ENCODE data around the gene LSAMP. TPM values are rescaled to one million over a fixed set of nuclear protein-coding genes. Genes with fewer than 3 reads are reported as not detected.

Gene LSAMP
- polyA plus RNA-seq, 3 donors: not detected

DNA sequence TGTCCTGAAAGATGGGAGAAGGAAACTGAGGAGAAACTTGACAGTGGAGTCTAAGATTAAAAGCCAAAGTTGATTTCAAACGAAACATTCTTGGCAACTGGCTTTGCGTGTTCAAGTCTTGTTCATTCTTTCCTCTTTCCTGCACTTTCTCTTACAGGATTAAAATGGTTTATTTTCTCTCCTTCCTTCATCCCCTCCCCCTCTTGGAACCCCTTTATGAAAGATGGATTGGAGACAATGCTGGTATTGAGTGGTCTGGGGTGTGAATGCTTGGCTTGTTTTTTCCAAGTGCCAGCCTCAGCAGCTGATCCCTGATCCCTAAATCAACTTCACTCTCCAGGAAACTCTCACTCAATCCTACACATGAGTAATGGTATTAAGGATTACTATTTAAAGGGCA is 703 bp upstream of the LSAMP start:
- Histone ChIP-seq H3K4me1 (ENCODE audit: control insufficient read depth in 1 of 2, insufficient read depth in 2 of 2, low read length in 2 of 2) (no peaks in the 10 kb centered on the region), H3K36me3 (replicated peaks in 1 of 2; ENCODE audit: control insufficient read depth in 1 of 2, insufficient read depth in 2 of 2, low read length in 2 of 2) (no peaks in the 10 kb centered on the region), H3K79me2 (ENCODE audit: insufficient read depth, low read length) (no peaks in the 10 kb centered on the region), H3K4me3 (replicated peaks in 1 of 3; ENCODE audit: low read depth in 2 of 3, low read length in 3 of 3) (no peak overlapping the region), H3K9ac (ENCODE audit: insufficient read depth, low read length, poor library complexity, severe bottlenecking) (no peak overlapping the region), H4K20me1 (ENCODE audit: insufficient read depth, low read length) (no peaks in the 10 kb centered on the region), H2AFZ (ENCODE audit: insufficient read depth, low read depth, low read length, poor library complexity, severe bottlenecking) (no peak overlapping the region), H3K27ac (ENCODE audit: low read depth in 1 of 2, low read length in 2 of 2) (no peak overlapping the region), H3K4me2 (replicated peaks; ENCODE audit: extremely low read depth, low read length, poor library complexity, severe bottlenecking) (no peak overlapping the region), H3K27me3 (ENCODE audit: control insufficient read depth in 2 of 2, insufficient read depth in 2 of 2, low read length in 2 of 2) (no peaks in the 10 kb centered on the region), H3K9me3 (replicated peaks in 1 of 2; ENCODE audit: control insufficient read depth in 1 of 2, insufficient read depth in 1 of 2, low read length in 2 of 2) (no peaks in the 10 kb centered on the region)
- Mint-ChIP-seq H3K4me3 (no peak overlapping the region), H3K27me3 (ENCODE audit: low read depth in 3 of 3) (peaks cover 9 to 15% (median 14%) of the 10 kb centered on the region in 3 donors), H3K4me1 (no peaks in the 10 kb centered on the region), H3K9me3 (peaks cover 0 to 6% (median 2%) of the 10 kb centered on the region in 7 donors), H3K36me3 (no peaks in the 10 kb centered on the region), H3K27ac (no peak overlapping the region)
- no CpG with 5 or more reads among the region's 2 CpGs for whole genome bisulfite sequencing (ENCODE audit: insufficient coverage)
- TF ChIP-seq, protein P1, sequence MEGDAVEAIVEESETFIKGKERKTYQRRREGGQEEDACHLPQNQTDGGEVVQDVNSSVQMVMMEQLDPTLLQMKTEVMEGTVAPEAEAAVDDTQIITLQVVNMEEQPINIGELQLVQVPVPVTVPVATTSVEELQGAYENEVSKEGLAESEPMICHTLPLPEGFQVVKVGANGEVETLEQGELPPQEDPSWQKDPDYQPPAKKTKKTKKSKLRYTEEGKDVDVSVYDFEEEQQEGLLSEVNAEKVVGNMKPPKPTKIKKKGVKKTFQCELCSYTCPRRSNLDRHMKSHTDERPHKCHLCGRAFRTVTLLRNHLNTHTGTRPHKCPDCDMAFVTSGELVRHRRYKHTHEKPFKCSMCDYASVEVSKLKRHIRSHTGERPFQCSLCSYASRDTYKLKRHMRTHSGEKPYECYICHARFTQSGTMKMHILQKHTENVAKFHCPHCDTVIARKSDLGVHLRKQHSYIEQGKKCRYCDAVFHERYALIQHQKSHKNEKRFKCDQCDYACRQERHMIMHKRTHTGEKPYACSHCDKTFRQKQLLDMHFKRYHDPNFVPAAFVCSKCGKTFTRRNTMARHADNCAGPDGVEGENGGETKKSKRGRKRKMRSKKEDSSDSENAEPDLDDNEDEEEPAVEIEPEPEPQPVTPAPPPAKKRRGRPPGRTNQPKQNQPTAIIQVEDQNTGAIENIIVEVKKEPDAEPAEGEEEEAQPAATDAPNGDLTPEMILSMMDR (IDR thresholded peaks at IDR 0.05): no peak
- DNase-seq: no peak
- intact Hi-C loops (cut with micrococcal nuclease): no loop called here

DNA sequence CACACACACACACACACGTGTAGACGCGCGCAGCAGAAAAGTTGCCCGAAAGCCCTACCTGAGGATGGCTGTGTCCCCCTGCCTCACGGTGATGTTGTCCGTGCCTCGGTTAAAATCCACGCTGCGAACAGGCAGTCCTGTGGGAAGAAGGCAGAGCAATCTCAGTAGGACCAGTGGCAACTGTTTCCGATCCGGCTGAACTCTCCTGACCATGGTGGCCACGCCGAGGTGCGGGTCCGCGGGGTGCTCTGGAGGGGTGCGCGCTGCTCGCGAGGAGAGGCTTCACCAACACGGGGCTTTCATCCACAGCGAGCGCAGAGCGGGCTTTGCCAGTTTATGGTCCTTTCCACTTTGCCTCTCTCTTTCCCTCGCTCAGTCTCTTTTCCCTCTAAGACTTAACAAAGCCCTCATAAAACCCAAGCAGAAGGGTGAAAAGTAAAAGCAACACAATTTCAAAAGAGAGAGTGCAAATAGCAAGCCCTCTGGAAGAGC is 422 bp downstream of the LSAMP start:
- 2% methylated on average over 25 of the region's 26 CpGs for whole genome bisulfite sequencing (ENCODE audit: insufficient coverage)
- Histone ChIP-seq H4K20me1 (ENCODE audit: insufficient read depth, low read length) (no peaks in the 10 kb centered on the region), H3K27me3 (ENCODE audit: control insufficient read depth in 2 of 2, insufficient read depth in 2 of 2, low read length in 2 of 2) (no peaks in the 10 kb centered on the region), H3K4me3 (replicated peaks in 1 of 3; ENCODE audit: low read depth in 2 of 3, low read length in 3 of 3) (no peak overlapping the region), H3K79me2 (ENCODE audit: insufficient read depth, low read length) (no peaks in the 10 kb centered on the region), H3K9me3 (replicated peaks in 1 of 2; ENCODE audit: control insufficient read depth in 1 of 2, insufficient read depth in 1 of 2, low read length in 2 of 2) (no peaks in the 10 kb centered on the region), H3K36me3 (replicated peaks in 1 of 2; ENCODE audit: control insufficient read depth in 1 of 2, insufficient read depth in 2 of 2, low read length in 2 of 2) (no peaks in the 10 kb centered on the region), H3K27ac (ENCODE audit: low read depth in 1 of 2, low read length in 2 of 2) (no peak overlapping the region), H2AFZ (ENCODE audit: insufficient read depth, low read depth, low read length, poor library complexity, severe bottlenecking) (no peak overlapping the region), H3K4me2 (replicated peaks; ENCODE audit: extremely low read depth, low read length, poor library complexity, severe bottlenecking) (no peak overlapping the region), H3K4me1 (ENCODE audit: control insufficient read depth in 1 of 2, insufficient read depth in 2 of 2, low read length in 2 of 2) (no peaks in the 10 kb centered on the region), H3K9ac (ENCODE audit: insufficient read depth, low read length, poor library complexity, severe bottlenecking) (no peak overlapping the region)
- TF ChIP-seq, protein P1 (IDR thresholded peaks at IDR 0.05): no peak
- H3K9me3 Mint-ChIP-seq: peaks cover 0 to 6% (median 3%) of the 10 kb centered on the region in 7 donors
- no peak overlapping the region for H3K27ac Mint-ChIP-seq
- peaks cover 9 to 15% (median 14%) of the 10 kb centered on the region in 3 donors for H3K27me3 Mint-ChIP-seq (ENCODE audit: low read depth in 3 of 3)
- H3K4me3 Mint-ChIP-seq: no peak overlapping the region
- intact Hi-C loops (cut with micrococcal nuclease): no loop called here
- H3K4me1 Mint-ChIP-seq: no peaks in the 10 kb centered on the region
- DNase-seq: no peak
- no peaks in the 10 kb centered on the region for H3K36me3 Mint-ChIP-seq
